Measurements from ENCODE around the gene ETFA. TPM values are rescaled to one million over a fixed set of nuclear protein-coding genes. Genes with fewer than 3 reads are reported as not detected.

ETFA gene
- total and polyA plus RNA-seq, 8 donors, result 102 to 148 (median 130) TPM

- intact Hi-C loops (cut with DNase I), result loop anchor here in 1 of 2 donors (5.0 kb wide), 1 partner anchor 136 kb away; no protein-coding TSS in a partner anchor
- Histone ChIP-seq H3K36me3 (no peaks in the 10 kb centered on the region), H3K27me3 (peaks cover 0 to 66% of the 10 kb centered on the region in 2 donors), H3K4me3 (no peak overlapping the region), H3K4me1 (peaks cover 0 to 10% of the 10 kb centered on the region in 2 donors), H3K9me3 (no peaks in the 10 kb centered on the region), H3K27ac (no peak overlapping the region)
- DNase-seq (peak; percentile 57 to 94 (median 76)), ATAC-seq (peak; percentile 97)
- peak; percentile 80 to 86 for TF ChIP-seq CTCF (IDR thresholded peaks at IDR 0.05)
Observed at GRCh38 chr15:76190751-76191538, 120.3 kb downstream of the ETFA start.

GRCh38 chr15:76190070-76190564 is 121.2 kb downstream of the ETFA start:
- Histone ChIP-seq H3K27ac (no peak overlapping the region), H3K9me3 (no peaks in the 10 kb centered on the region), H3K4me3 (no peak overlapping the region), H3K27me3 (peaks cover 0 to 66% of the 10 kb centered on the region in 2 donors), H3K4me1 (peaks cover 0 to 10% of the 10 kb centered on the region in 2 donors), H3K36me3 (no peaks in the 10 kb centered on the region)
- no peak for TF ChIP-seq CTCF (IDR thresholded peaks at IDR 0.05)
- intact Hi-C loops (cut with DNase I), result loop anchor here in 1 of 2 donors (5.0 kb wide), 1 partner anchor 137 kb away; no protein-coding TSS in a partner anchor
- no peak for DNase-seq
- no peak for ATAC-seq

GRCh38 chr15:76189106-76189505 is 122.2 kb downstream of the ETFA start:
- H3K4me3 ChIP-seq, result no peak overlapping the region
- ATAC-seq, result no peak
- intact Hi-C loops (cut with DNase I), result no loop called here

GRCh38 chr15:76187163-76187562 is 124.1 kb downstream of the ETFA start:
- H3K27ac ChIP-seq, result no peak overlapping the region
- no peaks in the 10 kb centered on the region for H3K9me3 ChIP-seq
- ATAC-seq (no peak), DNase-seq (no peak)
- intact Hi-C loops (cut with DNase I), result no loop called here
- peaks cover 0 to 54% of the 10 kb centered on the region in 2 donors for H3K27me3 ChIP-seq
- TF ChIP-seq CTCF (IDR thresholded peaks at IDR 0.05), result no peak
- H3K4me3 ChIP-seq, result no peak overlapping the region
- H3K36me3 ChIP-seq, result no peaks in the 10 kb centered on the region
- H3K4me1 ChIP-seq, result peaks cover 0 to 10% of the 10 kb centered on the region in 2 donors

More at GRCh38 chr15:76189106-76189505, 122.2 kb downstream of the ETFA start:
- Histone ChIP-seq H3K4me1 (peaks cover 0 to 10% of the 10 kb centered on the region in 2 donors), H3K27ac (no peak overlapping the region), H3K36me3 (no peaks in the 10 kb centered on the region), H3K9me3 (no peaks in the 10 kb centered on the region), H3K27me3 (peaks cover 0 to 73% of the 10 kb centered on the region in 2 donors)
- no peak for TF ChIP-seq CTCF (IDR thresholded peaks at IDR 0.05)
- no peak for DNase-seq

- Histone ChIP-seq H3K4me1 (peaks cover 0 to 3% of the 10 kb centered on the region in 2 donors), H3K36me3 (no peaks in the 10 kb centered on the region), H3K27me3 (peaks cover 0 to 39% of the 10 kb centered on the region in 2 donors), H3K4me3 (no peak overlapping the region), H3K27ac (no peak overlapping the region), H3K9me3 (no peaks in the 10 kb centered on the region)
- DNase-seq, result peak in 1 of 4 donors; percentile 28
- intact Hi-C loops (cut with DNase I), result no loop called here
- TF ChIP-seq CTCF (IDR thresholded peaks at IDR 0.05), result peak; percentile 23 to 39
- peak; percentile 83 for ATAC-seq
Observed at GRCh38 chr15:76185716-76186115, 125.6 kb downstream of the ETFA start.
